ENCODE data around the gene TPCN1.
A peak's percentile ranks its signal among the peaks of the same experiment; 100 is the strongest.

Gene TPCN1

GRCh38 chr12:113183030-113183589, 38.2 kb upstream of the TPCN1 start:
- H2BK120ac ChIP-seq (ENCODE audit: low read depth, low read length), result no peak overlapping the region
- over 99% methylated on average over 9 of the region's 11 CpGs for WGBS
- peak overlapping the region; percentile 96 for H3K9ac ChIP-seq (ENCODE audit: low read length)
- no peak overlapping the region for H2AK5ac ChIP-seq (ENCODE audit: low read length, severe bottlenecking)
- no peak overlapping the region for H3K23ac ChIP-seq (ENCODE audit: low read length in 2 of 2)
- H4K91ac ChIP-seq (ENCODE audit: low read length), result no peak overlapping the region
- H3K27ac ChIP-seq (ENCODE audit: low read length, poor library complexity, severe bottlenecking), result no peak overlapping the region
- H3K27me3 ChIP-seq (ENCODE audit: control insufficient read depth in 1 of 2, insufficient read depth in 1 of 2, low read length in 2 of 2), result no peaks in the 10 kb centered on the region
- peaks cover 18% of the 10 kb centered on the region for H3K4me1 ChIP-seq (ENCODE audit: control insufficient read depth, insufficient read depth, low read depth, low read length)
- H2BK5ac ChIP-seq (ENCODE audit: low read depth, low read length, poor library complexity, severe bottlenecking), result no peak overlapping the region
- H2BK12ac ChIP-seq (ENCODE audit: low read length in 2 of 2), result peak overlapping the region in 1 of 2 experiments; percentile 17
- peaks cover 38% of the 10 kb centered on the region for H3K79me1 ChIP-seq (replicated peaks; ENCODE audit: low read length, poor library complexity, severe bottlenecking)
- H3K18ac ChIP-seq (ENCODE audit: low read depth in 1 of 2, low read length in 2 of 2), result no peak overlapping the region
- no peak overlapping the region for H3K14ac ChIP-seq (ENCODE audit: low read length in 2 of 2)
- H3K36me3 ChIP-seq (ENCODE audit: control insufficient read depth in 1 of 2, insufficient read depth in 2 of 2, low read depth in 1 of 2, low read length in 2 of 2), result peaks cover 34 to 39% of the 10 kb centered on the region in 2 experiments
- no peak overlapping the region for H3K4me2 ChIP-seq (ENCODE audit: low read length, poor library complexity, severe bottlenecking)
- H3K9me3 ChIP-seq (ENCODE audit: control insufficient read depth, low read length), result no peaks in the 10 kb centered on the region
- H2BK15ac ChIP-seq (ENCODE audit: low read depth, poor library complexity, severe bottlenecking), result no peak overlapping the region
- no peak for DNase-seq
- H3K4me3 ChIP-seq (ENCODE audit: insufficient read depth in 1 of 2, low read depth in 1 of 2, low read length in 2 of 2), result peak overlapping the region in 1 of 2 experiments; percentile 98
- no peak overlapping the region for H4K8ac ChIP-seq (ENCODE audit: low read length)
- no peak overlapping the region for H2AFZ ChIP-seq (ENCODE audit: low read depth, low read length)
- no peak overlapping the region for H3K4ac ChIP-seq (ENCODE audit: low read depth in 1 of 2, low read length in 2 of 2)

- H2BK5ac ChIP-seq (ENCODE audit: low read depth, low read length, poor library complexity, severe bottlenecking), result no peak overlapping the region
- H2BK12ac ChIP-seq (ENCODE audit: low read length in 2 of 2), result no peak overlapping the region
- peak overlapping the region; percentile 91 to 98 for H3K4me3 ChIP-seq (ENCODE audit: insufficient read depth in 1 of 2, low read depth in 1 of 2, low read length in 2 of 2)
Measured at GRCh38 chr12:113184098-113184899, 37.0 kb upstream of the TPCN1 start.

GRCh38 chr12:113184900-113185179, 36.4 kb upstream of the TPCN1 start:
- Histone ChIP-seq H2BK12ac (ENCODE audit: low read length in 2 of 2) (peak overlapping the region in 1 of 2 experiments; percentile 29), H2AK5ac (ENCODE audit: low read length, severe bottlenecking) (no peak overlapping the region), H3K4me2 (ENCODE audit: low read length, poor library complexity, severe bottlenecking) (peak overlapping the region; percentile 47), H3K4ac (ENCODE audit: low read depth in 1 of 2, low read length in 2 of 2) (peak overlapping the region in 1 of 2 experiments; percentile 85), H2BK15ac (ENCODE audit: low read depth, poor library complexity, severe bottlenecking) (no peak overlapping the region), H2BK120ac (ENCODE audit: low read depth, low read length) (peak overlapping the region; percentile 96), H2AFZ (ENCODE audit: low read depth, low read length) (peak overlapping the region; percentile 90), H4K8ac (ENCODE audit: low read length) (peak overlapping the region; percentile 30), H3K9ac (ENCODE audit: low read length) (peak overlapping the region; percentile 96), H3K36me3 (ENCODE audit: control insufficient read depth in 1 of 2, insufficient read depth in 2 of 2, low read depth in 1 of 2, low read length in 2 of 2) (peaks cover 22 to 23% of the 10 kb centered on the region in 2 experiments), H4K91ac (ENCODE audit: low read length) (peak overlapping the region; percentile 92), H3K4me1 (ENCODE audit: control insufficient read depth, insufficient read depth, low read depth, low read length) (peaks cover 18% of the 10 kb centered on the region), H3K18ac (ENCODE audit: low read depth in 1 of 2, low read length in 2 of 2) (peak overlapping the region; percentile 67 to 98), H3K9me3 (ENCODE audit: control insufficient read depth, low read length) (no peaks in the 10 kb centered on the region), H2BK5ac (ENCODE audit: low read depth, low read length, poor library complexity, severe bottlenecking) (peak overlapping the region; percentile 33), H3K4me3 (ENCODE audit: insufficient read depth in 1 of 2, low read depth in 1 of 2, low read length in 2 of 2) (peak overlapping the region; percentile 91 to 98), H3K27ac (ENCODE audit: low read length, poor library complexity, severe bottlenecking) (peak overlapping the region; percentile 65), H3K27me3 (ENCODE audit: control insufficient read depth in 1 of 2, insufficient read depth in 1 of 2, low read length in 2 of 2) (no peaks in the 10 kb centered on the region), H3K23ac (ENCODE audit: low read length in 2 of 2) (peak overlapping the region in 1 of 2 experiments; percentile 66), H3K79me1 (replicated peaks; ENCODE audit: low read length, poor library complexity, severe bottlenecking) (peaks cover 32% of the 10 kb centered on the region), H3K14ac (ENCODE audit: low read length in 2 of 2) (peak overlapping the region in 1 of 2 experiments; percentile 85)
- 1% methylated on average over 20 of the region's 20 CpGs for WGBS
- peak; percentile 94 for DNase-seq

More at GRCh38 chr12:113184098-113184899, 37.0 kb upstream of the TPCN1 start:
- Histone ChIP-seq H3K79me1 (replicated peaks; ENCODE audit: low read length, poor library complexity, severe bottlenecking) (peaks cover 37% of the 10 kb centered on the region), H3K36me3 (ENCODE audit: control insufficient read depth in 1 of 2, insufficient read depth in 2 of 2, low read depth in 1 of 2, low read length in 2 of 2) (peaks cover 25 to 28% of the 10 kb centered on the region in 2 experiments), H2BK120ac (ENCODE audit: low read depth, low read length) (no peak overlapping the region), H3K4me1 (ENCODE audit: control insufficient read depth, insufficient read depth, low read depth, low read length) (peaks cover 18% of the 10 kb centered on the region), H2AFZ (ENCODE audit: low read depth, low read length) (no peak overlapping the region), H3K4me2 (ENCODE audit: low read length, poor library complexity, severe bottlenecking) (peak overlapping the region; percentile 47), H3K18ac (ENCODE audit: low read depth in 1 of 2, low read length in 2 of 2) (no peak overlapping the region), H4K91ac (ENCODE audit: low read length) (no peak overlapping the region), H4K8ac (ENCODE audit: low read length) (peak overlapping the region; percentile 58), H2BK15ac (ENCODE audit: low read depth, poor library complexity, severe bottlenecking) (no peak overlapping the region), H3K27me3 (ENCODE audit: control insufficient read depth in 1 of 2, insufficient read depth in 1 of 2, low read length in 2 of 2) (no peaks in the 10 kb centered on the region), H3K9me3 (ENCODE audit: control insufficient read depth, low read length) (no peaks in the 10 kb centered on the region), H3K14ac (ENCODE audit: low read length in 2 of 2) (no peak overlapping the region), H2AK5ac (ENCODE audit: low read length, severe bottlenecking) (no peak overlapping the region), H3K4ac (ENCODE audit: low read depth in 1 of 2, low read length in 2 of 2) (peak overlapping the region in 1 of 2 experiments; percentile 29), H3K23ac (ENCODE audit: low read length in 2 of 2) (no peak overlapping the region), H3K9ac (ENCODE audit: low read length) (peak overlapping the region; percentile 96), H3K27ac (ENCODE audit: low read length, poor library complexity, severe bottlenecking) (peak overlapping the region; percentile 65)
- DNase-seq, result no peak
- WGBS, result 31% methylated on average over 25 of the region's 26 CpGs

All from mesenchymal stem cell (in vitro differentiated cells and primary cell).